ENCODE measurements around the gene MANEAL. TPM values are rescaled to one million over a fixed set of nuclear protein-coding genes. Genes with fewer than 3 reads are reported as not detected.
A peak's percentile ranks its signal among the peaks of the same experiment; 100 is the strongest.

The MANEAL gene
- total and polyA plus RNA-seq, 2 of the 13 experiments (the other 11 are each of a cell fraction or from before 2014, with no cell fraction given) = 20.8 to 26.4 TPM

- TF ChIP-seq ZHX2 (IDR thresholded peaks at IDR 0.05; ENCODE audit: low read depth) (no peak), ZHX2 (CRISPR knock-in tag; IDR thresholded peaks at IDR 0.05; ENCODE audit: borderline replicate concordance) (peak; percentile 76; the same call in 1 of the 2 replicates), CHD2 (IDR thresholded peaks at IDR 0.05; ENCODE audit: low read depth, low read length) (no peak), THAP9 (CRISPR knock-in tag; IDR thresholded peaks at IDR 0.05; ENCODE audit: borderline replicate concordance) (no peak), ZNF607 (CRISPR knock-in tag; IDR thresholded peaks at IDR 0.05; ENCODE audit: borderline replicate concordance) (no peak), ZNF619 (CRISPR knock-in tag; IDR thresholded peaks at IDR 0.05) (no peak), SMARCE1 (IDR thresholded peaks at IDR 0.05; ENCODE audit: borderline replicate concordance) (no peak), REST (IDR thresholded peaks at IDR 0.05; ENCODE audit: borderline replicate concordance in 1 of 2, low read depth in 1 of 2, low read length in 2 of 2) (no peak), HNRNPK (IDR thresholded peaks at IDR 0.05; ENCODE audit: low read depth, low read length, poor library complexity, severe bottlenecking) (no peak), ZNF841 (CRISPR knock-in tag; IDR thresholded peaks at IDR 0.05; ENCODE audit: borderline replicate concordance) (peak; percentile 61; the same call in 1 of the 2 replicates), STAG1 (CRISPR knock-in tag; IDR thresholded peaks at IDR 0.05) (no peak; the same call in 1 of the 2 replicates), ATM (IDR thresholded peaks at IDR 0.05; ENCODE audit: borderline replicate concordance) (no peak), EZH2 (conservative IDR thresholded peaks at IDR 0.05; ENCODE audit: low read depth, low read length) (no peak), ZEB1 (IDR thresholded peaks at IDR 0.05; ENCODE audit: insufficient replicate concordance, low read depth) (no peak), PHF21A (CRISPR knock-in tag; IDR thresholded peaks at IDR 0.05) (no peak)
Measured at GRCh38 chr1:37793773-37794371, at the start of gene MANEAL (continued).

Measured in HepG2 (cell line).